Activated CD4-positive, alpha-beta memory T cell treated with anti-CD3 and anti-CD28 coated beads for 36 hours (primary cell): ENCODE data around the gene VPS16. TPM values are rescaled to one million over a fixed set of nuclear protein-coding genes. Genes with fewer than 3 reads are reported as not detected.
"Not testable (repeated sequence)": the region's sequence is repeated elsewhere in the genome, so short reads cannot be mapped to it uniquely, and the experiment has no call there.

ENCODE experiments used
- CTCF ChIA-PET: fragments of 350-600 bp; sonication (Branson Sonifier 250); formaldehyde crosslinking; loops from one replicate; lab custom pipeline; 2021; ENCODE audit warnings: antibody characterized with exemption, inconsistent platforms; lab: Charles Lee
- POLR2A ChIA-PET: fragments of 350-600 bp; sonication (Branson Sonifier 250); formaldehyde crosslinking; loops from one replicate; lab custom pipeline; 2021; ENCODE audit warnings: antibody characterized with exemption; lab: Charles Lee
- DNase-seq: peaks from one replicate; pipeline ENCODE4 v3.0.0-alpha.2; 2020
- H3K27ac Mint-ChIP-seq: one replicate; pipeline ENCODE4 v1.8.0; 2021; ENCODE audit warnings: mixed read lengths
- H3K27me3 Mint-ChIP-seq: one replicate; pipeline ENCODE4 v1.8.0; 2021; ENCODE audit warnings: mixed read lengths
- H3K36me3 Mint-ChIP-seq: one replicate; pipeline ENCODE4 v1.8.0; 2021; ENCODE audit warnings: mixed read lengths
- H3K4me1 Mint-ChIP-seq: one replicate; pipeline ENCODE4 v1.8.0; 2021; ENCODE audit warnings: low read depth, mixed read lengths
- H3K4me3 Mint-ChIP-seq: one replicate; pipeline ENCODE4 v1.8.0; 2021; ENCODE audit warnings: mild to moderate bottlenecking, mixed read lengths
- H3K9me3 Mint-ChIP-seq: one replicate; pipeline ENCODE4 v1.8.0; 2021; ENCODE audit warnings: mixed read lengths
- intact Hi-C: fragments of 100-400 bp; cut with micrococcal nuclease; formaldehyde crosslinking; loops from one replicate; pipeline ENCODE4 v1.15.1; 2023
- total RNA-seq, 2 experiments: library from RNA; stranded (reverse); gene quantifications; one replicate each; pipeline ENCODE4 v1.2.3, GENCODE V29; 2021

Gene VPS16
- total RNA-seq, 2 experiments from 2014 or later, result 51.2 to 53.0 TPM

- intact Hi-C loops, result no loop called here
- Mint-ChIP-seq H3K27ac (peak overlapping the region; percentile 49), H3K9me3 (no peaks in the 10 kb centered on the region), H3K36me3 (no peaks in the 10 kb centered on the region), H3K27me3 (peaks cover 54% of the 10 kb centered on the region), H3K4me3 (peak overlapping the region; percentile 90), H3K4me1 (peaks cover 16% of the 10 kb centered on the region)
- CTCF ChIA-PET, result interaction anchor here (1.2 kb wide), 1 partner anchor 201 kb away, joined by 4 read pairs; no protein-coding TSS in a partner anchor
- POLR2A ChIA-PET, result interaction anchor here (0.6 kb wide), 1 partner anchor 38 kb away, joined by 3 read pairs; no protein-coding TSS in a partner anchor
- peak; percentile 25 for DNase-seq
Measured at GRCh38 chr20:2799688-2800520, 40.6 kb upstream of the VPS16 start.

GRCh38 chr20:2800521-2801285 lies 39.8 kb upstream of the VPS16 start, which contains the start of gene CPXM1:
Gene CPXM1 (minus strand): TSS chr20:2800627. CDS start chr20:2800572, 55 bp downstream.
- Mint-ChIP-seq H3K9me3 (no peaks in the 10 kb centered on the region), H3K27ac (peak within 1 kb of the TSS; percentile 49), H3K36me3 (no peaks in the 10 kb centered on the region), H3K4me3 (peak within 1 kb of the TSS; percentile 90), H3K4me1 (peaks cover 16% of the 10 kb centered on the region), H3K27me3 (peaks cover 59% of the 10 kb centered on the region)
- peak; percentile 36 for DNase-seq
- POLR2A ChIA-PET, result no interaction called here
- intact Hi-C loops, result no loop called here
- CTCF ChIA-PET, result interaction anchor here (1.4 kb wide), 2 partner anchors 48 to 51 kb away, joined by 4 read pairs; no protein-coding TSS in a partner anchor

- peaks cover 64% of the 10 kb centered on the region for H3K27me3 Mint-ChIP-seq
- intact Hi-C loops, result no loop called here
- DNase-seq, result no peak
- peaks cover 16% of the 10 kb centered on the region for H3K4me1 Mint-ChIP-seq
- CTCF ChIA-PET, result interaction anchor here (1.4 kb wide), 2 partner anchors 49 to 51 kb away, joined by 4 read pairs; no protein-coding TSS in a partner anchor
- H3K4me3 Mint-ChIP-seq, result peak overlapping the region; percentile 69
- H3K36me3 Mint-ChIP-seq, result no peaks in the 10 kb centered on the region
- H3K9me3 Mint-ChIP-seq, result no peaks in the 10 kb centered on the region
- POLR2A ChIA-PET, result no interaction called here
- H3K27ac Mint-ChIP-seq, result no peak overlapping the region
Measured at GRCh38 chr20:2801286-2801728, 39.2 kb upstream of the VPS16 start.

GRCh38 chr20:2804041-2804828 lies 36.3 kb upstream of the VPS16 start:
- CTCF ChIA-PET, result interaction anchor here (1.3 kb wide), 1 partner anchor 51 kb away, joined by 5 read pairs; no protein-coding TSS in a partner anchor

GRCh38 chr20:2804852-2805688 lies 35.5 kb upstream of the VPS16 start:
- peaks cover 59% of the 10 kb centered on the region for H3K27me3 Mint-ChIP-seq
- no peak for DNase-seq
- ChIA-PET CTCF (no interaction called here), POLR2A (no interaction called here)
- no peak overlapping the region for H3K27ac Mint-ChIP-seq
- H3K4me3 Mint-ChIP-seq, result no peak overlapping the region
- peaks cover 12% of the 10 kb centered on the region for H3K4me1 Mint-ChIP-seq
- intact Hi-C loops, result no loop called here
- H3K9me3 Mint-ChIP-seq, result no peaks in the 10 kb centered on the region
- no peaks in the 10 kb centered on the region for H3K36me3 Mint-ChIP-seq

More at GRCh38 chr20:2804041-2804828, 36.3 kb upstream of the VPS16 start:
- Mint-ChIP-seq H3K4me1 (peaks cover 19% of the 10 kb centered on the region), H3K9me3 (no peaks in the 10 kb centered on the region), H3K27me3 (peaks cover 65% of the 10 kb centered on the region), H3K36me3 (no peaks in the 10 kb centered on the region), H3K4me3 (no peak overlapping the region), H3K27ac (no peak overlapping the region)
- intact Hi-C loops, result no loop called here
- DNase-seq, result no peak
- POLR2A ChIA-PET, result no interaction called here

GRCh38 chr20:2805689-2806350 lies 34.7 kb upstream of the VPS16 start:
- Mint-ChIP-seq H3K27me3 (peaks cover 60% of the 10 kb centered on the region), H3K4me3 (no peak overlapping the region), H3K9me3 (no peaks in the 10 kb centered on the region), H3K27ac (no peak overlapping the region), H3K4me1 (peaks cover 8% of the 10 kb centered on the region), H3K36me3 (no peaks in the 10 kb centered on the region)
- ChIA-PET CTCF (interaction anchor here (0.7 kb wide), 1 partner anchor 50 kb away, joined by 3 read pairs; no protein-coding TSS in a partner anchor), POLR2A (no interaction called here)
- intact Hi-C loops, result no loop called here
- no peak for DNase-seq

- Mint-ChIP-seq H3K4me3 (no peak overlapping the region), H3K27me3 (peaks cover 59% of the 10 kb centered on the region), H3K4me1 (peaks cover 3% of the 10 kb centered on the region), H3K9me3 (no peaks in the 10 kb centered on the region), H3K27ac (no peak overlapping the region), H3K36me3 (peaks cover 3% of the 10 kb centered on the region)
- CTCF ChIA-PET, result interaction anchor here (0.7 kb wide), 1 partner anchor 51 kb away, joined by 3 read pairs; no protein-coding TSS in a partner anchor
- DNase-seq, result no peak
- POLR2A ChIA-PET, result no interaction called here
- intact Hi-C loops, result no loop called here
Measured at GRCh38 chr20:2806351-2806701, 34.2 kb upstream of the VPS16 start.

GRCh38 chr20:2807019-2807418 lies 33.5 kb upstream of the VPS16 start:
- H3K36me3 Mint-ChIP-seq, result peaks cover 3% of the 10 kb centered on the region
- peaks cover 60% of the 10 kb centered on the region for H3K27me3 Mint-ChIP-seq
- peaks cover 2% of the 10 kb centered on the region for H3K4me1 Mint-ChIP-seq
- H3K4me3 Mint-ChIP-seq, result no peak overlapping the region
- ChIA-PET CTCF (no interaction called here), POLR2A (no interaction called here)
- intact Hi-C loops, result no loop called here
- H3K9me3 Mint-ChIP-seq, result peaks cover under 1% of the 10 kb centered on the region
- no peak for DNase-seq
- no peak overlapping the region for H3K27ac Mint-ChIP-seq

GRCh38 chr20:2807929-2808328 lies 32.6 kb upstream of the VPS16 start:
- H3K9me3 Mint-ChIP-seq, intact Hi-C loops, H3K27ac Mint-ChIP-seq, H3K4me3 Mint-ChIP-seq, CTCF ChIA-PET, H3K4me1 Mint-ChIP-seq, DNase-seq, POLR2A ChIA-PET, H3K36me3 Mint-ChIP-seq: not testable (repeated sequence)
- H3K27me3 Mint-ChIP-seq, result peaks cover 62% of the 10 kb centered on the region

- Mint-ChIP-seq H3K9me3 (peaks cover 13% of the 10 kb centered on the region), H3K27me3 (peaks cover 57% of the 10 kb centered on the region), H3K27ac (no peak overlapping the region), H3K36me3 (peaks cover 5% of the 10 kb centered on the region), H3K4me3 (no peak overlapping the region), H3K4me1 (peaks cover 2% of the 10 kb centered on the region)
- intact Hi-C loops, result no loop called here
- POLR2A ChIA-PET, result no interaction called here
- DNase-seq, result no peak
- CTCF ChIA-PET, result no interaction called here
Measured at GRCh38 chr20:2809690-2810089, 30.9 kb upstream of the VPS16 start.
